ENCODE data around the gene VAV3. TPM values are rescaled to one million over a fixed set of nuclear protein-coding genes. Genes with fewer than 3 reads are reported as not detected.

Gene VAV3
- total RNA-seq, 2 donors from 2014 or later = 18.4 to 21.4 TPM

- intact Hi-C loops (cut with DNase I) = no loop called here
- peak overlapping the region in 3 of 4 donors; percentile 7 to 72 (median 52) for H3K27ac ChIP-seq
- no peaks in the 10 kb centered on the region for H3K36me3 ChIP-seq (replicated peaks in 1 of 2; ENCODE audit: insufficient read depth in 1 of 2, low read depth in 2 of 2)
- peaks cover 7% of the 10 kb centered on the region for H3K4me1 ChIP-seq
- H3K4me3 ChIP-seq = no peak overlapping the region
- ATAC-seq = peak; percentile 69
- WGBS, 2 donors = 22 to 26% methylated on average over 4 of the region's 4 CpGs
- no peak for DNase-seq
- H3K27me3 ChIP-seq = no peaks in the 10 kb centered on the region
- no peaks in the 10 kb centered on the region for H3K9me3 ChIP-seq
- TF ChIP-seq CTCF (IDR thresholded peaks at IDR 0.05) (no peak), POLR2A (IDR thresholded peaks at IDR 0.05) (no peak)
These were observed 339.5 kb downstream of the VAV3 start for GRCh38 chr1:107625405-107626029.

- TF ChIP-seq POLR2A (IDR thresholded peaks at IDR 0.05) (no peak), CTCF (IDR thresholded peaks at IDR 0.05) (no peak)
- no peak overlapping the region for H3K27ac ChIP-seq
- H3K4me1 ChIP-seq = peaks cover 7% of the 10 kb centered on the region
- ATAC-seq (no peak), DNase-seq (no peak)
- H3K4me3 ChIP-seq = no peak overlapping the region
- H3K9me3 ChIP-seq = no peaks in the 10 kb centered on the region
- no peaks in the 10 kb centered on the region for H3K27me3 ChIP-seq
- H3K36me3 ChIP-seq (replicated peaks in 1 of 2; ENCODE audit: insufficient read depth in 1 of 2, low read depth in 2 of 2) = no peaks in the 10 kb centered on the region
- 75 to 79% methylated on average over 2 of the region's 2 CpGs for WGBS, 2 donors
- intact Hi-C loops (cut with DNase I) = no loop called here
These were observed 341.5 kb downstream of the VAV3 start for GRCh38 chr1:107623431-107623830.

GRCh38 chr1:107622966-107623365 lies 342.0 kb downstream of the VAV3 start:
- Histone ChIP-seq H3K9me3 (no peaks in the 10 kb centered on the region), H3K4me3 (no peak overlapping the region), H3K4me1 (peaks cover 3% of the 10 kb centered on the region), H3K27ac (no peak overlapping the region), H3K27me3 (no peaks in the 10 kb centered on the region), H3K36me3 (replicated peaks in 1 of 2; ENCODE audit: insufficient read depth in 1 of 2, low read depth in 2 of 2) (no peaks in the 10 kb centered on the region)
- no peak for TF ChIP-seq POLR2A (IDR thresholded peaks at IDR 0.05)
- no peak for TF ChIP-seq CTCF (IDR thresholded peaks at IDR 0.05)
- 48% methylated on average over 1 of the region's 1 CpG for WGBS, 2 donors
- DNase-seq (no peak), ATAC-seq (no peak)
- intact Hi-C loops (cut with DNase I) = no loop called here

- Histone ChIP-seq H3K9me3 (no peaks in the 10 kb centered on the region), H3K36me3 (replicated peaks in 1 of 2; ENCODE audit: insufficient read depth in 1 of 2, low read depth in 2 of 2) (no peaks in the 10 kb centered on the region), H3K4me1 (no peaks in the 10 kb centered on the region), H3K4me3 (no peak overlapping the region), H3K27ac (no peak overlapping the region), H3K27me3 (no peaks in the 10 kb centered on the region)
- ATAC-seq = no peak
- DNase-seq = no peak
- WGBS, 2 donors = 43 to 46% methylated on average over 4 of the region's 4 CpGs
- intact Hi-C loops (cut with DNase I) = no loop called here
- no peak for TF ChIP-seq POLR2A (IDR thresholded peaks at IDR 0.05)
- TF ChIP-seq CTCF (IDR thresholded peaks at IDR 0.05) = no peak
These were observed 342.4 kb downstream of the VAV3 start for GRCh38 chr1:107622535-107622934.

DNA sequence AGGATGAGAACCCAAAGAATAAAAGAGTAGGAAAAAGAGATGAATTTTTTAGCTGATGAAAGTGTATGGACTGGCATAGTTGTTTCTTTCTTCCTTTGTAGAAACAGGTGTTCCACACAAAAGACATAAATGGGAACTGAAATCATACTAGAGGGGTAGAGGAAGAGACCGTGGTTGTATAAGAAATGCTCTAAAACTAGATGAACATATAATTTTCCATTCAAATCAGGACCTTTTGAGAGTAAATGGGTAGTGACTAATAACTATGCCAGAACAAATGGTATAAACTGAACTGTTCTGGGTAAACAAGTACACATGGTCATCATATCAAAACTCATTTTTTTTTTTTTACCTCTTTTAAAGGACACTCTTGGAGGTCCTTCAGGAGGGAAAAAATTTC lies 344.2 kb downstream of the VAV3 start:
- no peak for ATAC-seq
- Histone ChIP-seq H3K4me3 (no peak overlapping the region), H3K4me1 (no peaks in the 10 kb centered on the region), H3K36me3 (replicated peaks in 1 of 2; ENCODE audit: insufficient read depth in 1 of 2, low read depth in 2 of 2) (no peaks in the 10 kb centered on the region), H3K27me3 (no peaks in the 10 kb centered on the region), H3K27ac (no peak overlapping the region), H3K9me3 (no peaks in the 10 kb centered on the region)
- no peak for TF ChIP-seq CTCF (IDR thresholded peaks at IDR 0.05)
- TF ChIP-seq POLR2A (IDR thresholded peaks at IDR 0.05) = no peak
- 56 to 76% methylated on average over 1 of the region's 1 CpG for WGBS, 2 donors
- intact Hi-C loops (cut with DNase I) = no loop called here
- no peak for DNase-seq

Measured in body of pancreas (tissue), 4 donors.